IMR-90 (cell line): ENCODE results near the gene MBL2. TPM values are rescaled to one million over a fixed set of nuclear protein-coding genes. Genes with fewer than 3 reads are reported as not detected.

ENCODE experiments used
- ATAC-seq: fragments of 200-7000 bp; cut with Tn5 transposase; 2 replicates; pipeline ENCODE4 v1.9.1; 2020; ENCODE audit warnings: low read depth, mild to moderate bottlenecking, moderate library complexity
- Bru-seq: library from RNA; stranded (reverse); fragments of 400-500 nt; gene quantifications from one replicate; lab custom pipeline; 2021; lab: Mats Ljungman, UMichigan
- BruChase-seq, 2 experiments: library from RNA; stranded (reverse); fragments of 400-500 nt; gene quantifications; one replicate each; lab custom pipeline; 2021; lab: Mats Ljungman, UMichigan
- BruUV-seq: library from RNA; stranded (reverse); fragments of 400-500 nt; replicated peaks from 2 replicates; lab custom pipeline; 2021; lab: Mats Ljungman, UMichigan
- CTCF ChIA-PET: fragments of 300-600 bp; formaldehyde crosslinking; extraction: SDS; loops from one replicate; lab custom pipeline; 2021; ENCODE audit warnings: antibody characterized with exemption; lab: Yijun Ruan, JAX
- POLR2A ChIA-PET: fragments of 300-600 bp; sonication (Branson Sonifier 250); formaldehyde crosslinking; loops from one replicate; lab custom pipeline; 2022; ENCODE audit warnings: antibody characterized with exemption; ENCODE audit not compliant: unreplicated experiment; lab: Charles Lee
- DNase-seq: peaks from one replicate; pipeline ENCODE4 v3.0.0; 2013
- H2AFZ ChIP-seq: replicated peaks from 2 replicates; pipeline ENCODE3; 2013; ENCODE audit warnings: low read length, mild to moderate bottlenecking; ENCODE audit not compliant: poor library complexity
- H2AK5ac ChIP-seq: 2 replicates; pipeline ENCODE4 v1.6.1; 2013; ENCODE audit warnings: low read depth, low read length, inconsistent platforms
- H2AK9ac ChIP-seq: replicated peaks from 2 replicates; pipeline ENCODE3; 2013; ENCODE audit warnings: mild to moderate bottlenecking, low read depth, low read length, moderate library complexity; ENCODE audit not compliant: poor library complexity
- H2BK120ac ChIP-seq: 2 replicates; pipeline ENCODE4 v1.6.1; 2013; ENCODE audit warnings: low read depth, low read length, inconsistent platforms
- H2BK15ac ChIP-seq: 3 replicates; pipeline ENCODE4 v1.6.1; 2013; ENCODE audit warnings: low read depth, low read length, inconsistent platforms
- H2BK20ac ChIP-seq: 2 replicates; pipeline ENCODE4 v1.6.1; 2013; ENCODE audit warnings: low read depth, mild to moderate bottlenecking, inconsistent platforms, low read length, moderate library complexity
- H2BK5ac ChIP-seq: 2 replicates; pipeline ENCODE4 v1.6.1; 2013; ENCODE audit warnings: mild to moderate bottlenecking, low read depth, low read length, inconsistent platforms; ENCODE audit not compliant: poor library complexity, severe bottlenecking
- H3K14ac ChIP-seq: replicated peaks from 2 replicates; pipeline ENCODE4 v1.6.1; 2013; ENCODE audit warnings: low read depth, low read length, inconsistent platforms
- H3K18ac ChIP-seq: 2 replicates; pipeline ENCODE4 v1.6.1; 2013; ENCODE audit warnings: low read depth, low read length, control low read depth
- H3K23ac ChIP-seq: 2 replicates; pipeline ENCODE4 v1.6.1; 2013; ENCODE audit warnings: low read depth, low read length, inconsistent platforms
- H3K27ac ChIP-seq: 2 replicates; pipeline ENCODE4 v1.5.1; 2013; ENCODE audit warnings: mild to moderate bottlenecking, control low read depth, low read length; ENCODE audit not compliant: insufficient read depth
- H3K27me3 ChIP-seq: 2 replicates; pipeline ENCODE4 v1.6.1; 2013; ENCODE audit warnings: low read length; ENCODE audit not compliant: control insufficient read depth, insufficient read depth
- H3K36me3 ChIP-seq: 2 replicates; pipeline ENCODE4 v1.6.1; 2013; ENCODE audit warnings: low read length, mixed read lengths; ENCODE audit not compliant: control insufficient read depth, insufficient read depth
- H3K4ac ChIP-seq: 2 replicates; pipeline ENCODE4 v1.6.1; 2013; ENCODE audit warnings: low read depth, low read length, inconsistent platforms
- H3K4me1 ChIP-seq: 2 replicates; pipeline ENCODE4 v1.6.1; 2013; ENCODE audit warnings: low read length, mixed read lengths; ENCODE audit not compliant: control insufficient read depth, insufficient read depth
- H3K4me2 ChIP-seq: 2 replicates; pipeline ENCODE4 v1.6.1; 2013; ENCODE audit warnings: low read depth, mild to moderate bottlenecking, control low read depth, low read length, moderate library complexity
- H3K4me3 ChIP-seq: 2 replicates; pipeline ENCODE4 v1.5.1; 2013; ENCODE audit warnings: low read depth, mild to moderate bottlenecking, control low read depth, low read length, moderate library complexity; ENCODE audit not compliant: insufficient read depth
- H3K56ac ChIP-seq: 2 replicates; pipeline ENCODE4 v1.6.1; 2013; ENCODE audit warnings: low read length, inconsistent platforms; ENCODE audit not compliant: insufficient read depth; ENCODE audit errors: extremely low read depth
- H3K79me1 ChIP-seq, 2 experiments: 2 replicates each; pipeline ENCODE4 v1.6.1; 2013; ENCODE audit warnings: low read length in 2 of 2, inconsistent platforms in 1 of 2, low read depth in 1 of 2
- H3K9ac ChIP-seq: 2 replicates; pipeline ENCODE4 v1.6.1; 2013; ENCODE audit warnings: low read depth, low read length, control low read depth
- H3K9me1 ChIP-seq: 2 replicates; pipeline ENCODE4 v1.6.1; 2013; ENCODE audit warnings: low read length, inconsistent platforms; ENCODE audit not compliant: insufficient read depth
- H3K9me3 ChIP-seq: 2 replicates; pipeline ENCODE4 v1.6.1; 2013; ENCODE audit warnings: low read length; ENCODE audit not compliant: control insufficient read depth, insufficient read depth
- H4K20me1 ChIP-seq: 2 replicates; pipeline ENCODE4 v1.6.1; 2013; ENCODE audit warnings: low read length, inconsistent platforms; ENCODE audit not compliant: insufficient read depth
- H4K5ac ChIP-seq: 2 replicates; pipeline ENCODE4 v1.6.1; 2013; ENCODE audit warnings: mild to moderate bottlenecking, low read depth, low read length, control low read depth
- H4K8ac ChIP-seq, 2 experiments: 2 replicates each; pipeline ENCODE4 v1.6.1; 2013; ENCODE audit warnings: low read depth in 2 of 2, low read length in 2 of 2, control low read depth in 1 of 2, inconsistent platforms in 1 of 2
- H4K91ac ChIP-seq: 2 replicates; pipeline ENCODE4 v1.6.1; 2013; ENCODE audit warnings: low read depth, low read length, inconsistent platforms; ENCODE audit not compliant: insufficient read depth
- BHLHE40 ChIP-seq: fragments of 150-350 bp; IDR thresholded peaks from 2 replicates; pipeline ENCODE4 v1.6.1; 2016; ENCODE audit warnings: mild to moderate bottlenecking, low read depth, low read length
- CEBPB ChIP-seq: IDR thresholded peaks from 2 replicates; pipeline ENCODE4 v1.6.1; 2012; ENCODE audit warnings: low read depth, low read length, improper control_type of control experiment
- FOS ChIP-seq: fragments of 150-350 bp; IDR thresholded peaks from 2 replicates; pipeline ENCODE4 v1.6.1; 2016; ENCODE audit warnings: low read depth, low read length
- MAFK ChIP-seq: IDR thresholded peaks from 2 replicates; pipeline ENCODE4 v1.6.1; 2012; ENCODE audit warnings: low read depth, low read length, improper control_type of control experiment
- NFE2L2 ChIP-seq: fragments of 150-350 bp; IDR thresholded peaks from 2 replicates; pipeline ENCODE4 v1.6.1; 2016; ENCODE audit warnings: low read depth, mild to moderate bottlenecking, low read length
- POLR2A ChIP-seq: IDR thresholded peaks from 2 replicates; pipeline ENCODE4 v1.6.1; 2012; ENCODE audit warnings: mild to moderate bottlenecking, low read depth, low read length
- SMC3 ChIP-seq: fragments of 150-350 bp; IDR thresholded peaks from 2 replicates; pipeline ENCODE4 v1.6.1; 2016; ENCODE audit warnings: low read depth, mild to moderate bottlenecking, antibody characterized with exemption, low read length, moderate library complexity
- USF2 ChIP-seq: fragments of 150-350 bp; IDR thresholded peaks from 2 replicates; pipeline ENCODE4 v1.6.1; 2017; ENCODE audit warnings: mild to moderate bottlenecking, antibody characterized with exemption, low read length, low read depth
- WGBS, 2 experiments: methylation state at CpG; one replicate each; pipeline versions ENCODE4 v1.1.5 to v1.1.7; 2013; ENCODE audit warnings: missing lambda C conversion rate in 2 of 2; ENCODE audit not compliant: insufficient read length in 1 of 2; ENCODE audit errors: extremely low coverage in 2 of 2; 5-methylcytosine and 5-hydroxymethylcytosine counted together
- dilution Hi-C: fragments of 300-500 bp; cut with HindIII; formaldehyde crosslinking; loops from one replicate; pipeline ENCODE4 v1.14.3; 2018; ENCODE audit warnings: low sequenced_read_pairs; ENCODE audit not compliant: unreplicated experiment
- in situ Hi-C: fragments of 300-500 bp; cut with MboI; formaldehyde crosslinking; loops from 3 replicates; pipeline ENCODE4 v1.14.3; 2019; ENCODE audit warnings: low sequenced_read_pairs, inconsistent platforms, mixed read lengths
- intact Hi-C: fragments of 100-400 bp; cut with micrococcal nuclease; formaldehyde crosslinking; loops from 2 replicates; pipeline ENCODE4 v1.10.0; 2022
- long read RNA-seq: library from polyadenylated mRNA; unstranded; transcript quantifications from one replicate; pipeline ENCODE4 v2.0.0, GENCODE V29; 2021; ENCODE audit not compliant: unreplicated experiment
- polyA plus RNA-seq, 3 experiments: library from polyadenylated mRNA; depleted of rRNA; stranded (reverse); fragments of >200 nt; gene quantifications; 2 replicates each; pipeline ENCODE4 v1.2.3, GENCODE V29; 2012; ENCODE audit warnings: low replicate concordance in 1 of 3
- total RNA-seq: library from RNA; depleted of rRNA; stranded (reverse); fragments of >200 nt; gene quantifications from 2 replicates; pipeline ENCODE4 v1.2.3, GENCODE V29; 2012; rRNA removed

Gene MBL2
- total RNA-seq (not detected in 2 replicates), polyA plus RNA-seq (2012; rRNA removed) (not detected in 2 replicates), Bru-seq, nascent RNA (not detected), BruChase-seq, experiment 1, labeled RNA remaining after a 6-hour chase (not detected), BruChase-seq, experiment 2, labeled RNA remaining after a 2-hour chase (not detected)
- polyA plus RNA-seq (2012; cell fraction: cytosol; rRNA removed), result not detected in 2 replicates
- polyA plus RNA-seq (2012; cell fraction: nucleus; rRNA removed; ENCODE audit: low replicate concordance), result not detected in 2 replicates
- long read RNA-seq, result 0 reads

- BruUV-seq, result no TSS peak
- no peak within 1 kb of the TSS for H2AK5ac ChIP-seq
- intact Hi-C loops (no loop called here), dilution Hi-C loops (no loop called here), in situ Hi-C loops (no loop called here)
- no peaks in the 10 kb centered on the region for H3K9me1 ChIP-seq
- no peak within 1 kb of the TSS for H3K4me2 ChIP-seq
- no peak within 1 kb of the TSS for H2BK120ac ChIP-seq
- H3K18ac ChIP-seq, result no peak within 1 kb of the TSS
- no peak within 1 kb of the TSS for H2BK20ac ChIP-seq
- no peak for DNase-seq
- H3K9ac ChIP-seq, result no peak within 1 kb of the TSS
- no peak within 1 kb of the TSS for H3K14ac ChIP-seq
- no peak within 1 kb of the TSS for H3K4me3 ChIP-seq
- H4K91ac ChIP-seq, result no peak within 1 kb of the TSS
- H4K20me1 ChIP-seq, result no peaks in the 10 kb centered on the region
- H3K27me3 ChIP-seq, result peaks cover 9% of the 10 kb centered on the region
- no peak for ATAC-seq
- no peak within 1 kb of the TSS for H3K23ac ChIP-seq
- H3K4ac ChIP-seq, result no peak within 1 kb of the TSS
- no peak within 1 kb of the TSS for H4K8ac ChIP-seq
- H3K36me3 ChIP-seq, result no peaks in the 10 kb centered on the region
- H3K9me3 ChIP-seq, result no peaks in the 10 kb centered on the region
- CTCF ChIA-PET, result interaction anchor here (0.5 kb wide), 1 partner anchor 522 kb away, joined by 3 read pairs; no protein-coding TSS in a partner anchor
- POLR2A ChIA-PET, result no interaction called here
- H2AK9ac ChIP-seq, result no peak within 1 kb of the TSS
- no peak within 1 kb of the TSS for H4K5ac ChIP-seq
- no peak within 1 kb of the TSS for H3K27ac ChIP-seq
- no peak for TF ChIP-seq NFE2L2
- no peak for TF ChIP-seq SMC3
- TF ChIP-seq MAFK, result no peak
- TF ChIP-seq CEBPB, result no peak
- no peak for TF ChIP-seq BHLHE40
- TF ChIP-seq USF2, result no peak
- no peak for TF ChIP-seq FOS
- TF ChIP-seq POLR2A, result no peak
- no peaks in the 10 kb centered on the region for H3K79me1 ChIP-seq
- WGBS, 2 experiments, result 100% methylated on average over 1 of the region's 3 CpGs; no CpG with 5 or more reads in 1 of the 2 experiments
- H2AFZ ChIP-seq, result no peak within 1 kb of the TSS
- H2BK15ac ChIP-seq, result no peak within 1 kb of the TSS
- no peak within 1 kb of the TSS for H3K56ac ChIP-seq
- no peak within 1 kb of the TSS for H2BK5ac ChIP-seq
- no peaks in the 10 kb centered on the region for H3K4me1 ChIP-seq
Observed at GRCh38 chr10:52772623-52773022, at the start of gene MBL2. MBL2 (minus strand) TSS chr10:52772784; CDS start chr10:52771635, 1,149 bp downstream.
